NOMO-1 treated with dmso at 0.1 percent for 144 hours (cell line): ENCODE measurements around the gene MTHFD1.

Experiments used
- DNase-seq: peaks from one replicate; lab custom pipeline; 2025; ENCODE audit not compliant: unreplicated experiment; lab: John Stamatoyannopoulos, UW

MTHFD1 gene

DNA sequence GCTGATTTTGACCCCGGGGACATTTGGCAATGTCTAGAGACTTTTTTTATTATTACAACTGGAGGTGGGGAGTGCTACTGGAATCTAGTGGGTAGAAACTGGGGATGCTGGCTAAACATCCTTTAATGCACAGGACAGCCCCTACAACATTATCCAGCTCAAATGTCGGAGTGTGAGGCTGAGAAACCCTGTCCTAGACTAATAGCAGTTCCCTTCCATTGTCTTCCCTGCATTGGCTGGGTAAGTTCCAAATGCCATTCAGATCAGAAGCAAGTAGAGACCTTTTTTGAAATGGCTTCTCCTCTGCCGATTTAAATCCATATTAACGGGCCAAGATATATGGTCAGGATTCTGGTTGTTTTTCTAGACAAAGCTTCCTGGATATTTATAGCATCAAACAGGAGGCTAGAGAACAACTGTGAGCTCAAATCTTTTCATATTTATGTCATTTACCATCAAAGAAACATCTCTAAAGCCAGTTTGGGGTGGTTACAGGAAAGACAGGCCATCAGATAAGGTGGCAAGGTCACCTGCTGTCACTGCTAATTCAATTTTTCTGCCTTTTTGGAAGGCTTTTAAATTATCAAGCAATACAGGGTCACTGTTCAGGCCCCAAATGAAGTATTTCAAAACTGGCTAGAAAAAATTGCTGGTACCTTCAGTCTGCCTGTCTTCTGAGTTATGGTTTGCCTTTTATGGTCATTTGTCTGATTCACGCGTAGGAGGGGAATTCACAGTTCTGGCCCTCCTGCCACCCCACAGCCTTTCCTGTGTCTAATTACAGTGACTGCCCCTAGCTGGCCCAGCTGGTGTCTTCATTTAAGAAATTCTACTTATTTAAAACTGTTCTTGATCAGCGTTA, 57.1 kb downstream of the MTHFD1 start:
- peak; percentile 69 for DNase-seq

GRCh38 chr14:64447876-64448670, 59.9 kb downstream of the MTHFD1 start:
- no peak for DNase-seq

DNA sequence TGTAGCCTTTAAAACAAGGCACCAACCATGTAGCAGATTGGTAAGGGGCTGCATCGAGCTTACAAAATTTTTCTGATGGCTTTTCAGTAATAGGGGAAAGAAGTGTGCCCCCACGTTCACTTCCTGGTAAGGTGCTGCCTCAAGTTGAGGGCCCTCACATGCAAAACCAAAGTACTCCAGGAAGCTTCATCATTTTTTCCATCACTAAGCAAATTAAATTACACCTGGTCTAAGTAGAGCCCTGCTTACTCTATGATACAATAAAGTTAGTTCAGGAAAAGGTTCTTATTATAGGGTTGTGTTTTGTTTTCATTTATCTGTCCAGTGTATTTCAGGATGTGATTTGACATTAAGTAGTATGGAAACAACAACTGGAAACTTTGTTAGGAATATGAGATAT, 62.1 kb downstream of the MTHFD1 start:
- no peak for DNase-seq

GRCh38 chr14:64454671-64455070, 66.5 kb downstream of the MTHFD1 start:
- no peak for DNase-seq

DNA sequence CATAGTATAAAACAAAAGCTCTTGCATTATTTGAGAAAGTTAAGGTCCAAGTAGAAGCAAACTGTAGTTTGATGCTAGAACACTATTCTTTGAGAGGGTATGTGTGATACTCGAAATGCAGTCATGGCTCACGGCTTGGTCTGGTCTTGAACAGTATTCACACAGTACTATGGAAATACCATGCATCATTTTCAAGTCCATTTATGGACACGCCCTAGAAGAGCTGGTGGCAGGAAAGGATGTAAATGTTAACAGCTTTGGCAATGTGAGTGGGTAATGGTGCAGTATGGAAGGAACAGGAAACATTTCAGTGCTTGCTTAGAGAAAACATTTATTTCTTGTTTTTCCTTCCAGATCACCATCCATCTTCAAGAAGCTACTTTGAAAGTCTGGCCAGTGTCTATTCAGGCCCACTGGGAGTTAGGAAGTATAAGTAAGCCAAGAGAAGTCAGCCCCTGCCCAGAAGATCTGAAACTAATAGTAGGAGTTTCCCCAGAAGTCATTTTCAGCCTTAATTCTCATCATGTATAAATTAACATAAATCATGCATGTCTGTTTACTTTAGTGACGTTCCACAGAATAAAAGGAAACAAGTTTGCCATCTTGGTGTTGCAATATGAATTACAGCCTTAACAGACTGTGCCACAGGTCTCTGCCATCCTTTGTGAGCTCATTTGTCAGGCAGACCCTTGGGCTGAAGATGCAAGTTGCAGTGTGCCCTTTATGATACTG, 71.4 kb downstream of the MTHFD1 start:
- DNase-seq: no peak

DNA sequence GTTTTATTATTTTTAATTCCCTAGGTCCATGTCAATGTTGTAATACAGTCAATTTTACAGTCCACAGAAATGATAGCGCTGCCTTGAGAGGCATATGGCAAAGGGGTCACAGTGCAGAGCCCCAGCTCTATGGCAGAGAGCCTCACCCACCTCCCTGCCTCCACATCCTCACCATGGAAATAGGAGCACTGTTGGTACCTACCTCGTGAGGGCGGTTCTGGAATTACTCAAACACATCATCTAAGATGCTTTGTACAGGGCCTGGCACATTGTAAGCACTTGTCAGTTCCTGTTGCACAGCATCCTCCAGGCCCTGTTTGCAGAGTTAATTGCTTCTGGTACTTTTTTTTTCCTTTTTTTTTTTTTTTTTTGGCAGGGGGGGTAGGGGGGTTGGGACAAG, 73.1 kb downstream of the MTHFD1 start:
- no peak for DNase-seq

DNA sequence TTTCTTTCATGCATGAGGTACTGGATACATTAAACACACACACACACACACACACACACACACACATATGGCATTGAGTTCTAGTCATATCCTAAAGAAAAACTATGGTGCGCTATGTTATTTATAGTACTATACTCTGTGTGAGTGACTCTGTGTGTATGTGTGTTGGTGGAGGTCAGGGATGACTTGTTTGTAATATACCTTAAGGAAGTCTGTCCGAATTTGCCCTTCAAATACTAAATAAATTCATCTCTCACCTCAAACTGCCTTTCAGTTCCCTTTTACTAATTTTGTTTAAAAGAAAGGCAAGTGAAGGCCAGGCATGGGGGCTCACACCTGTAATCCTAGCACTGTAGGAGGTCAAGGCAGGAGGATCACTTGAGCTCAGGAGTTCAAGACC, 75.0 kb downstream of the MTHFD1 start:
- no peak for DNase-seq

- DNase-seq: no peak
Observed at GRCh38 chr14:64463873-64464272, 75.7 kb downstream of the MTHFD1 start.

DNA sequence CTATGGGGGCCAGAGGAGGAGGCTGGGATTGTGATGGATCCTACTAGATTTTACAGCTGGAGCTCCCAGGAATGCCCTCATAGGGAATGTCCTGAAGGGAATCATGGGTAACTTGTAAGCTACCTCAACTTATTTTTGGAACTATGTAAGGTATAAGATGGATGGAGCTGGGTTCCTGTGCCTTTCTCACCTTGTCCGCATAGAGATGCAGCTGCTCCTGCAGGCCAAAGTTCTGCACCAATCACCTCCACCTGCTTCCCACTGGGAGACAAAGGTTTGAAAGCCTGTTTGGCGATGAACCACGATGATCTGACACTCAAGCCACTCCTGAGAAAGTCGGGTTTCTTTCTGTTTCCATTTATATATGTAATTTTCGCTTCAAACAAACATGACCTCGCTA, 76.5 kb downstream of the MTHFD1 start:
- no peak for DNase-seq

- no peak for DNase-seq
Observed at GRCh38 chr14:64465191-64465822, 77.2 kb downstream of the MTHFD1 start, which contains the start of gene AKAP5. Gene AKAP5, plus strand, starts transcription at chr14:64465499. Its CDS starts 2,896 bp downstream, at chr14:64468395.

GRCh38 chr14:64465831-64466554, 77.8 kb downstream of the MTHFD1 start:
- no peak for DNase-seq

GRCh38 chr14:64467101-64467500, 78.9 kb downstream of the MTHFD1 start:
- DNase-seq: no peak

GRCh38 chr14:64467566-64467965, 79.4 kb downstream of the MTHFD1 start:
- no peak for DNase-seq

GRCh38 chr14:64468451-64468850, 80.3 kb downstream of the MTHFD1 start:
- DNase-seq: no peak

DNA sequence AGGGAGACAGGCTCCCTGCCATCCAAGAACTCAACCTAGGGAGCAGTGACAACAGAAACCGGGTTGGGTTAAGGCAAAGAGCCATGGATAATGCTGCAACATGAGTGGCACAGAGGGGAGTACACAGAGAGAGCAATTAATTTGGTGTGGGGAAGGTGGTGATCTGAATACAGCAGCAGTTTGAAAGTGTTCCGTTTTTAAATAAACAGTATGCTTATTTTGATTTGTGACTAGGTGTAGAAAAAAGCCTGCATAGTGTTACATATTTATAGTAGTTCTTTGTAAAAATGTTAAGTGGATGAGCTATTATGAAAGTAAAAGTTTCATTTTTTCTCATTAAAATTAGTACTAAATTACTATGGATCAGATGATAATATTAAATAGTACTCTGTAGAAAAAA, 85.9 kb downstream of the MTHFD1 start:
- DNase-seq: no peak

GRCh38 chr14:64474698-64475097, 86.5 kb downstream of the MTHFD1 start:
- no peak for DNase-seq

DNA sequence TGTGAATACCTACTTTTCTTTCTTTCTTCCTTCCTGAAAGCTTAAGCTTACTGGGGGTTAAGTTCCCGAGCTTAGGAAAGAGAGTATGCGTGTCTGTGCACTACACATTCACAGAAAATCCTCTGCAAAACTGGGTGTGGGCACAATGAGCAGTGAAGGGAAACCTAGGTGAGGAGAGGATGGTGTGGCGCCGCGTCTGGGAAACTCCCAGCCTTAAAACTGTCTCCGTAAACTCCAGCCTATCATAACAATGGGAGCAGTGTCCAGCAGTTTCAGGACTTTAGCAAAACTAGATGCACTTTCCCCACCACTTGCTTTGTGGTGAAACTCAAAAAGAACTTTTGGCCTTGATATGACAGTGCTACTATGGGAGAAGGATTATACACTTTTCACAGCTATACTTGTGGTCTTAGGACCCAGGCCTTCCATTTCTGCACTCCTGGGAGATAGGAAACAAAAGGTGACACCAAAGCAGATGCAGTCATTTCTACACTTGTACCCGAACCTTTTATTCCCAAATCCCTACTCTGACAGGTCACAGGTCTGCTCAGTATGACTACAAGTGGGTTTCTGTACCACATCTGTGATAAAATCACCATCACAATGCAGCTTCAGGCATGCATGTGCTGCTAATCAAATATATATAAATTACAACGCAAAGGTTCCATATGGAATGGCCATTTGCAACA, 87.6 kb downstream of the MTHFD1 start:
- no peak for DNase-seq

DNA sequence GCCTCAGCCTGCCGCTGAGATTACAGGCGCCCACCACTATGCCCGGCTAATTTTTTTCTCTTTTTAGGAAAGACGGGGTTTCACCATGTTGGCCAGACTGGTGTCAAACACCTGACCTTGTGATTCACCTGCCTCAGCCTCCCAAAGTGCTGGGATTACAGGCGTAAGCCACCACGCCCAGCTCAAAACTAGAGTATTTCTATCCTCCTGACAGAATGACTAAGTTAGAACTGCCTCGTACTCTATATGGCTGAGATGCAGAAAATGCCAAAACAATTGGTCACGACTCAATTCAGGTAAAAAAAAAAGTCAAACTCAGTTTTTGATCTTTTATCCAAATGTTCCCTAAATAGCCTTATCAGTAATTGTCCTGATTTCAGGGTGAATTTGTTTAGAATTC, 88.3 kb downstream of the MTHFD1 start:
- DNase-seq: no peak

GRCh38 chr14:64478634-64479250, 90.6 kb downstream of the MTHFD1 start:
- DNase-seq: no peak
